Subcutaneous adipose tissue (tissue), 4 donors: ENCODE measurements around the gene EFCAB12. TPM values are rescaled to one million over a fixed set of nuclear protein-coding genes. Genes with fewer than 3 reads are reported as not detected.

Experiments
- total RNA-seq, 4 donors: library from RNA; depleted of rRNA; stranded (reverse); fragments of >200 nt; gene quantifications; one replicate each; pipeline ENCODE4 v1.1.0, GENCODE V29; 2016
- TF ChIP-seq, protein P1 (sequence below): fragments of 450-650 bp; IDR thresholded peaks from one replicate; pipeline ENCODE4 v1.5.1; 2016; ENCODE audit warnings: low read depth, mild to moderate bottlenecking, control low read depth, antibody characterized with exemption, moderate library complexity

EFCAB12 gene
- 1 to 10 TPM in 1 of 4 donors, under 1 TPM in 1, not detected in 2; 0.94 to 1.0 TPM for total RNA-seq

DNA sequence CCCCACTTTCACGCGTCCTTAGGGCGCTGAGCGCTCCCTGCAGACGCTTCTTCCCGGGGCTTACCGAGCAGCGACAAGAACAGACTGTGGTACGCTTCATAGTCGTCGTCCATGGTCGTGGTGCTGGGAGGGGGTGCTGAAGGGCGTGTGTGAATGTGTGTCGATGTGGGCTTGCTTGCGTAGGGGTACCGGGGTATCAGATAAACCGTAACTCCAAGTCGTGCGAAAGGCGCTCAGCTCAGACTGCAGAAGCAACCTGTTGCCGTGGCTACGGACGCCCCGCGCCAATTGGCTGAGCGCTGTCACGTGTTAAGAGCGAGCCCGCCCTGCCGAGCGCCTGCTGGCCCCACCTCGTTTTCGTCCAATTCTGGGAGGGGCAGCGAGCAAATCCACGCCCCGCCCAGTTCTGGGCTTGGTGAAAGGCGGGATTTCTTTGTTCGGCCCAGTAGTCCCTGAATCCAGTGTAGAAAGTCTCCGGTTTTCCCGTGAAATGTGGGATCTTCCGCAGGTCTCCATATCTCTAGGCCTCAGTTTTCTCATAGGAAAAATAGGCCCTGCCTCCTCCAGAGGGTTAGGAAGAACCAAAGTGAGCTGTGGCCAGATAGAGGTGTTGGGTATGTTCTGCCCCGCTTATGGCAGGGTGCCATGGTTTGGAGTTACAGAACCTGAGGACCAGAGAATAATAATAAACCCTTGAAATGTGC, at the start of gene EFCAB12:
Gene EFCAB12, minus strand, starts transcription at position 261 of the 704 bp plus-strand sequence. Its CDS starts 148 bp downstream, at position 113.
- TF ChIP-seq, protein P1, sequence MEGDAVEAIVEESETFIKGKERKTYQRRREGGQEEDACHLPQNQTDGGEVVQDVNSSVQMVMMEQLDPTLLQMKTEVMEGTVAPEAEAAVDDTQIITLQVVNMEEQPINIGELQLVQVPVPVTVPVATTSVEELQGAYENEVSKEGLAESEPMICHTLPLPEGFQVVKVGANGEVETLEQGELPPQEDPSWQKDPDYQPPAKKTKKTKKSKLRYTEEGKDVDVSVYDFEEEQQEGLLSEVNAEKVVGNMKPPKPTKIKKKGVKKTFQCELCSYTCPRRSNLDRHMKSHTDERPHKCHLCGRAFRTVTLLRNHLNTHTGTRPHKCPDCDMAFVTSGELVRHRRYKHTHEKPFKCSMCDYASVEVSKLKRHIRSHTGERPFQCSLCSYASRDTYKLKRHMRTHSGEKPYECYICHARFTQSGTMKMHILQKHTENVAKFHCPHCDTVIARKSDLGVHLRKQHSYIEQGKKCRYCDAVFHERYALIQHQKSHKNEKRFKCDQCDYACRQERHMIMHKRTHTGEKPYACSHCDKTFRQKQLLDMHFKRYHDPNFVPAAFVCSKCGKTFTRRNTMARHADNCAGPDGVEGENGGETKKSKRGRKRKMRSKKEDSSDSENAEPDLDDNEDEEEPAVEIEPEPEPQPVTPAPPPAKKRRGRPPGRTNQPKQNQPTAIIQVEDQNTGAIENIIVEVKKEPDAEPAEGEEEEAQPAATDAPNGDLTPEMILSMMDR: no peak

DNA sequence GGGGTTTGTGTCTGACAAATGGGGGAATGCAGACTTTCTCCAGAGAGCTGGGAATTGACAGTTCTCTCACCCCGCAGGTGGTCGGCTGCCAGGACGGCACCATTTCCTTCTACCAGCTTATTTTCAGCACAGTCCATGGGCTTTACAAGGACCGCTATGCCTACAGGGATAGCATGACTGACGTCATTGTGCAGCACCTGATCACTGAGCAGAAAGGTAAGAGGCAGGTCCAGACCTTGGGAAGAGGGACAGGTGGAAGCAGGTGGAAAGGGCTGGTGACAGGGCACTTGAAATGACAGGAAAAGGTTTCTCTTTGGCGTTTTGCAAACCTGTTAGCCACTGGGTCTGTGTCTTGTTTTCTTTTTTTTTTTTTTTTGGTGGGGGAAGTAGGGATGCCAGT, 48.1 kb upstream of the EFCAB12 start:
- TF ChIP-seq, protein P1: no peak

DNA sequence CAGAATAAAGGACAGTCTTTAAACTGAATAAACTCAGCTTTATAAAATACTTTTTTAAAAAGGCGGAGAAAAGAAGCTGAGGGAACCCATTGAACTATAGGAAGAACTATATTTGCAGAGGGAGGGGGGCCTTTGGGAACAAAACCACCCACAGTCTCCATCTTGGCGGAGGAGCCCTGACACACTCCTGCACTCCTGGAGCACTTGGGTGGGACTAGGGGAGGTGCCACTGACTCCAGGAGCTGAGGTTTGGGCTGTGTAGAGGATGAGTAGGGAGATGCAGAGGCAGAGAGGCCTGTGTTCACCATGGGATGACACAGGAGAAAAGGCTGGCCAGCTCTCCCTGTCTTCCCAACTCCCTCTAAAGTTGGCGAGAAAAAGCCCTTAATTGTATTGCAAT, 47.4 kb upstream of the EFCAB12 start:
- TF ChIP-seq, protein P1: no peak

DNA sequence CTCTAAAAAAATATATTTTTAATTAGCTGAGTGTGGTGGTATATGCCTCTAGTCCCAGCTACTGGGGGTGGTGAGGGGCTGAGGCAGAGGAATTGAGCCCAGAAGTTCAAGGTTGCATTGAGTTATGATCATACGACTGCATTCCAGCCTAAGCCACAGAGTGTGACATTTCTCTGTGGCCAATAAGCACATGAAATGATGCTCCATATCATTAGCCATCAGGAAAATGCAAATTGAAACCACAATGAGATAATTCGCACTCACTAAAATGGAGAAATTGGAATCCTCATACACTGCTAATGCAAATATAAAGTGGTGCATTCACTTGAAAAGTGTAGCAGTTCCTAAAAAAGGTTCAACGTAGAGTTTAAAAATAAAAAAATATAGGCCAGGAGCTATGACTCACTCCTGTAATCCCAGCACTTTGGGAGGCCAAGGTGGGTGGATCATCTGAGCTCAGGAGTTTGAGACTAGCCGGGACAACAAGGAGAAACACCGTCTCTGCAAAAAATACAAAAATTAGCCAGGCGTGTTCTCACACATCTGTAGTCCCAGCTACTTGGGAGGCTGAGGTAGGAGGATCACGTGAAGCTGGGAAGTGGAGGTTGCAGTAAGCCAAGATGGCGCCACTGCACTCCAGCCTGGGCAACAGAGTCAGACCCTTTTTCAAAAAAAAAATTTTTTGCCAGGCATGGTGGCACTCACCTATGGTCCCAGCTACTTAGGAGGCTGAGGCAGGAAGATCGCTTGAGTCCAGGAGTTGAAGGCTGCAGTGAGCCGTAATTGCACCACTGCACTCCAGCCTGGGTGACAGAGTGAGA, 46.8 kb upstream of the EFCAB12 start:
- TF ChIP-seq, protein P1: no peak

DNA sequence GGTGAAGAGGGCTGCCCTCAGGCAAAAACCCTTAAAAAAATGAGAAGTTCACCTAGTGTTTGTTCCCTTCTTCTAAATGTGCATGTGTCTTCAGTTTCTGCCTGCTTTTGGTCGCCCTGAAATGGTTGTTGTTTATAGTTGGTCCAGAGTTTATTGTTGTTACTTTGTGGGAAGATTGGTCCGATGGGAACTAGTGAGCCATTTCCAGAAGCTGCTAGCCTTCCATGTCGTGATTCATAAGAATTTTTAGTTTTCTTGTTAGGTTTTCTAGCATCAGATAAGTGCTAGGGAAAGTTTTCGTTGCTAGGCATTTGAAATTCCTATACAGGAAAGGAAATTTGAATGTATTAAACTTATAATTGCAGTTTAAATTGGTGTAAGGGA, 45.3 kb upstream of the EFCAB12 start:
- TF ChIP-seq, protein P1: no peak

DNA sequence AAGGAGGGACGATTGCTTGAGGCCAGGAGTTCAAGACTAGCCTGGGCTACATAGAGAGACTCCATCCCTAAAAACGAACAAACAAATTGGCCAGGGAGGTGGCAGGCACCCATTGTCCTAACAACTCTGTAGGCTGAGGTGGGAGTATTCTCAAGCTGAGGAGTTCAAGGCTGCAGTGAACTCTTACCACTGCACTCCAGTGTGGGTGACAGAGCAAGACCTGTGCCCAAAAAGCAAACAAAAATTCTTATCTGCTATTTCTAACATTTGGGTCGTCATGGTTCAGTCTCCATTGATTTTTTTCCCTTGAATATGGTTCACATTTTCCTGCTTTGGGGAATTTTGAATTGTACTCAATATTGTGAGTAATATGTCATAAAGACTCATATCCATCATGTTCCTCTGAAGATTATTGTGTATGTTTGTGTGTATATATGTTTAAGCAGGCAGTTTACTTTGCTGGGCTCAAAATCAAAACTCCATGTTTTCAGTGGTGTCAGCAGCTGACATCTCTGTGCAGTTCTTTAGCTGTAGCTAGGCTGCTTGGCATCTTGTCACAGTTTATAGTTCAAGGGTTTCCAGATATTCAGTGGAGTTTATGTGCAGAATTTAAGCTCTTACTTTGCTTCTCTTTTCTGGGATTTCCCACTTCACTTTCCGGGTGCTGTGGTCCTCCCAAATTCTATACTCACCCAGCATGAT, 44.8 kb upstream of the EFCAB12 start:
- TF ChIP-seq, protein P1: no peak

DNA sequence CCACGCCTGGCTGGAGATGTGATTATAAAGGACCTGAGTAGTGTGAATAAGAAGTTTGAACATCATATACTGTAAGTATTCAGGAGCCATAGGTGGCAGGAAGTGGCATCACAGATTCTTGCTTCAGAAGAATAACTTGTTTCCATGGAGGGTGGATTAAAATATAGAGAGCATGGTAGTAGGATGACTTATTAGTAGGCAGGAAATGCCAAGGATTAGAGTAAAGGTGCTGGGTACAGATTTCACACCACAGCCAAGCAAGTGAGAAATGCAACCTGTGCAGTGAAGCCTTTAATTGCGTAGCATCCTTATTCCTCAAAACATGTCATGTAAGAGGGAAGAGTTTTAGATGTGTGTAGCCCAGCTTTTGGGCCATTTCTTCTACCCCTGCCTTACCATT, 42.4 kb upstream of the EFCAB12 start:
- TF ChIP-seq, protein P1: no peak
